Activated naive CD8-positive, alpha-beta T cell treated with anti-CD3 and anti-CD28 coated beads, Interleukin-2, amount 50 U/mL, for 16 hours (primary cell): ENCODE results near the gene LUC7L.

ENCODE experiments used
- DNase-seq: peaks from one replicate; pipeline ENCODE4 v3.0.0-alpha.2; 2020; ENCODE audit warnings: low read depth, low spot score

LUC7L gene

GRCh38 chr16:143456-143855, 85.8 kb downstream of the LUC7L start:
- DNase-seq, result no peak

GRCh38 chr16:143047-143446, 86.2 kb downstream of the LUC7L start:
- DNase-seq, result no peak

- no peak for DNase-seq
Observed at GRCh38 chr16:142405-142967, 86.8 kb downstream of the LUC7L start.

GRCh38 chr16:140175-140857, 88.9 kb downstream of the LUC7L start:
- DNase-seq, result no peak
